Measurements from ENCODE around the gene KLHL17.
"Not testable (repeated sequence)": the region's sequence is repeated elsewhere in the genome, so short reads cannot be mapped to it uniquely, and the experiment has no call there.

Gene KLHL17

GRCh38 chr1:991895-992294, 31.5 kb downstream of the KLHL17 start:
- TF ChIP-seq CTCF (IDR thresholded peaks at IDR 0.05; ENCODE audit: borderline replicate concordance, control extremely low read depth, extremely low read depth, insufficient read depth, missing control alignments): no peak
- in situ Hi-C loops (cut with MboI; ENCODE audit: low sequenced_read_pairs, unreplicated experiment): no loop called here
- no peak for DNase-seq (ENCODE audit: low spot score)

- DNase-seq (ENCODE audit: low spot score): peak; percentile 74
- no peak for TF ChIP-seq CTCF (IDR thresholded peaks at IDR 0.05; ENCODE audit: borderline replicate concordance, control extremely low read depth, extremely low read depth, insufficient read depth, missing control alignments)
- in situ Hi-C loops (cut with MboI; ENCODE audit: low sequenced_read_pairs, unreplicated experiment): no loop called here
These were observed 32.0 kb downstream of the KLHL17 start for GRCh38 chr1:992362-992761.

DNA sequence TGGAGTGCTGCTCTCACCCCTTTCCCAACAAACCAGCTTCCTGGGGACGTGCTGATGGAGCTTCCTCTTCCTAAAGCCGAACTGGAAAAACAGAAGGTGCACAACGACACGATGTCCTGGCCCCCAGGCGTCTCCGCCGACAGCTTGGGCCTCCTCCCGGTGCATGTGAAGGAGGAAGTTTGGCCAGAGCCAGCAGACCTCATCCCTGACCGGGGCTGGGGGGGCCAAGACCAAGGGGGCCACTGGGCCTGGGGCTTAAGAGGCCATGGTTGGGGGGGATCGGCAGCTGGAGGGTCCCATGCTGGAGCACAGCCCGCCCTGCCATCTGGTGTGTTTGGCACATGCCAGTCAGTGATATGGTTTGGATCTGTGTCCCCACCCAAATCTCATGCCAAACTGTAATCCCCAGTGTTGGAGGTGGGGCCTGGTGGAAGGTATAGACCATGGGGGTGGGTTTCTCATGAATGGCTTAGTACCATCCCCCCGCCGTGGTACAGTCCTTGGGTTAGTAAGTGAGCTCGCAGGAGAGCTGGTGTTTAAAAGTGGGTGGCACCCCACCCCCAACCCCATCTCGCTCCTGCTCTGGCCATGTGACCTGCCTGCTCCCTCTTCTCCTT, 33.1 kb downstream of the KLHL17 start:
- no peak for DNase-seq (ENCODE audit: low spot score)
- TF ChIP-seq CTCF (IDR thresholded peaks at IDR 0.05; ENCODE audit: borderline replicate concordance, control extremely low read depth, extremely low read depth, insufficient read depth, missing control alignments): no peak
- in situ Hi-C loops (cut with MboI; ENCODE audit: low sequenced_read_pairs, unreplicated experiment): no loop called here

GRCh38 chr1:994546-994945, 34.2 kb downstream of the KLHL17 start:
- in situ Hi-C loops (cut with MboI; ENCODE audit: low sequenced_read_pairs, unreplicated experiment); DNase-seq (ENCODE audit: low spot score): not testable (repeated sequence)

DNA sequence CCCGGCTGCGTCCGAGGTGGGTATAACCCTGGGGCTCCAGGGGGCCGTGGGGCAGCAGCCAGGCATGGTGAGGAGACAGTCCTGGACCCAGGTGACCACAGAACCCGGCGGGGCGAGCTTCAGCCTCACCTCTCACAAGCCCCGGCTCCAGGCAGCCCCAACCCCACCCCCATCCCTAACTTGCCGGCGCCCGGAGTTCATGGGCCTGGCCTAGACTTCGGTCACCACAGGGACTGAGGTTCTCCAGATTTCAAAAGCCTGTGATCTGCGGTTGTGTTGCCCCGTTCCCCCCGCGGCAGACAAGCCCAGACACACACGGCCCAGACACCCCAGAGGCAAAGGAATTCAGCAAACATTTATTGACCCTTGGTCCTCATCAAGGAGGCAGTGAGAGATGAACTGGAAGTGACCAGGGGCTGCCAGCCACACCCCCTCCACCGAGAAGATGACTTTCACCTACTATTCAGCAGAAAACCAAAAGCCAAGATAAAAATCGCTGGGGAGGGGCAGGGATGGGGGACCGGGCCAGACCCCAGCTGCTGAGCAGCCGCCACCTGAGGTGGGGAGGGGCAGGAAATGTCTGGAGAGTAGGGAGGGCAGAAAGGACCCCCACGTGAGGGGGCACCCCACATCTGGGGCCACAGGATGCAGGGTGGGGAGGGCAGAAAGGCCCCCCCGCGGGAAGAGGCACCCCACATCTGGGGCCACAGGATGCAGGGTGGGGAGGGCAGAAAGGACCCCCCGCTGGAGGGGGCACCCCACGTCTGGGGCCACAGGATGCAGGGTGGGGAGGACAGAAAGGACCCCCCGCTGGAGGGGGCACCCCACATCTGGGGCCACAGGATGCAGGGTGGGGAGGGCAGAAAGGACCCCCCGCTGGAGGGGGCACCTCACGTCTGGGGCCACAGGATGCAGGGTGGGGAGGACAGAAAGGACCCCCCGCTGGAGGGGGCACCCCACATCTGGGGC, 35.6 kb downstream of the KLHL17 start:
- DNase-seq (ENCODE audit: low spot score): no peak
- in situ Hi-C loops (cut with MboI; ENCODE audit: low sequenced_read_pairs, unreplicated experiment): no loop called here
- no peak for TF ChIP-seq CTCF (IDR thresholded peaks at IDR 0.05; ENCODE audit: borderline replicate concordance, control extremely low read depth, extremely low read depth, insufficient read depth, missing control alignments)

DNA sequence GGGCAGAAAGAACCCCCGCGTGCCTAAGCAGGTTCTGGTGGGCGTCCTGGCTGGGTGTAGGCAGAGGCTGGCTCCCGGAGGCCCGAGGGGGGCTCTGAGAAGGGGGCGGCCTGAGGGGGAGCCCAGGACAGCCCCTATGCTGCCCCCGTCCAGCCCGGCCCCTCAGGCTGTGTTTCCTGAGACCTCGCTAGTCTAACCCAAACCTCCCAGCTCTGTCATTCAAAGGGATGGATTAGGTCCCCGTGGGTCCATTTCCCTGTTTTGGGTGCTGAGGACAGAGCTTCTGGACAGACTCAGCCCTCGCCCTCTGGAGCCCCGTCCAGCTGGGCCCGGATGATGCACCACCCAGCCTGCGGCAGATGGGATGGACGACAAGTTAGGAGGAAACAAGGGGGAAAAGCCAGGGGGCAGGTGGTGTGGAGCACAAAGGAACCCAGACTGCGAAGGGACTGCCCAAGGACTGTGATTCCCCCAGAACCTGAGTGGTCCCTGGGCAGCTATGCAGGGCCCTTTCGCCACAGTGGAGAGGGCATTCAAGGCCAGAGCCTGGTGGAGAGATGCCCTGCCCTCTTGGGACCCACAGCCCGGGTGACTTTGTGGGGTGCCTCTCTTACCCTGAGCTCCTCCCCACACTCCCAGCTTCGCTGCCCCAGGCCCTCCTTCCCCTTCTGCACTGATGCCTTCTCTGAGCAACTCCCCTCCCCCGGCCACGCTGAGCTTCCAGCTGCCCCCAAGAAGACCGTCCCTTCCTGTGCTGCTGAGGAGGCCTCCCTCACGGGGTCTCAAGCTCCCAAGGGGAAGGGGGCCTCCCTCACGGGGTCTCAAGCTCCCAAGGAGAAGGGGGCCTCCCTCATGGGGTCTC, 36.7 kb downstream of the KLHL17 start:
- no peak for TF ChIP-seq CTCF (IDR thresholded peaks at IDR 0.05; ENCODE audit: borderline replicate concordance, control extremely low read depth, extremely low read depth, insufficient read depth, missing control alignments)
- in situ Hi-C loops (cut with MboI; ENCODE audit: low sequenced_read_pairs, unreplicated experiment): no loop called here
- no peak for DNase-seq (ENCODE audit: low spot score)
